Measurements from ENCODE around the gene LAT.

LAT gene

DNA sequence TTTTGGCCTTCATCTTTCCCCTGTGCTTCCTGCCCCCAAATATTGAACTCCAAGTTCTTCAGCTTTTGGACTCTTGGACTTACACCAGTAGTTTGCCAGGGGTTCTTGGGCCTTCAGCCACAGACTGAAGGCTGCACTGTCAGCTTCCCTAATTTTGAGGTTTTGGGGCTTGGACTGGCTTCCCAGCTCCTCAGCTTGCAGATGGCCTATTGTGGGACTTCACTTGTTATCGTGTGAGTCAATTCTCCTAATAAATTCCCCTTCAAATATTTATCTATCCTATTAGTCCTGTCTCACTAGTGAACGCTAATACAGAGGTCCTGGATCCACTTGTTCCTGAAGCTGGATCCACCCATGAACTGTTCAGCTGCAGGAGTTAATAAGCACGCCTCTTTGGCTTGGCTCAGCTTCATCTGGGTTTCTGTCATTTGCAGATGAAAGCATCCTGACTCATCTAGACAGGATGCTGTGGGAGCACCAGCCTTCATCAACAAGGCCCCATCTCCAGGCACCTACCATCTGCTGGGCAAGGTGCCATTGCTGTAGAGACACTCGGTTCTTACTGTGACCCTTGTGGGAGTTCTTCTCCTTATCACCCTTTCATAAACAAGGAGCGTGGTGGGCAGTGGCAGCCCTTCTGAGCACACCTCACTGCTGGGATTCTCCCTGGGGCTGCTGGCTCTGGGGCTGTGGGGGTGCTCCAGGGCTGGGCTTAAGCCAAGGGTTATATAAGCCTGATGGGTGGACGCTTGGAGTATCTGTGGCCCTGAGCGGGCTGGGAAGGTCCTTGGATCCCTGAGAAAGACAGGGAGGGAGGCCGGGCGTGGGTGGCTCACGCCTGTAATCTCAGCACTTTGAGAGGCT, 23.1 kb downstream of the LAT start:
- DNase-seq (ENCODE audit: low read depth) = no peak
- TF ChIP-seq, protein P1, sequence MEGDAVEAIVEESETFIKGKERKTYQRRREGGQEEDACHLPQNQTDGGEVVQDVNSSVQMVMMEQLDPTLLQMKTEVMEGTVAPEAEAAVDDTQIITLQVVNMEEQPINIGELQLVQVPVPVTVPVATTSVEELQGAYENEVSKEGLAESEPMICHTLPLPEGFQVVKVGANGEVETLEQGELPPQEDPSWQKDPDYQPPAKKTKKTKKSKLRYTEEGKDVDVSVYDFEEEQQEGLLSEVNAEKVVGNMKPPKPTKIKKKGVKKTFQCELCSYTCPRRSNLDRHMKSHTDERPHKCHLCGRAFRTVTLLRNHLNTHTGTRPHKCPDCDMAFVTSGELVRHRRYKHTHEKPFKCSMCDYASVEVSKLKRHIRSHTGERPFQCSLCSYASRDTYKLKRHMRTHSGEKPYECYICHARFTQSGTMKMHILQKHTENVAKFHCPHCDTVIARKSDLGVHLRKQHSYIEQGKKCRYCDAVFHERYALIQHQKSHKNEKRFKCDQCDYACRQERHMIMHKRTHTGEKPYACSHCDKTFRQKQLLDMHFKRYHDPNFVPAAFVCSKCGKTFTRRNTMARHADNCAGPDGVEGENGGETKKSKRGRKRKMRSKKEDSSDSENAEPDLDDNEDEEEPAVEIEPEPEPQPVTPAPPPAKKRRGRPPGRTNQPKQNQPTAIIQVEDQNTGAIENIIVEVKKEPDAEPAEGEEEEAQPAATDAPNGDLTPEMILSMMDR (IDR thresholded peaks at IDR 0.05; ENCODE audit: control insufficient read depth, extremely low read depth, insufficient read depth) = no peak
- H3K4me3 ChIP-seq (ENCODE audit: low read depth, low read length) = no peak overlapping the region

DNA sequence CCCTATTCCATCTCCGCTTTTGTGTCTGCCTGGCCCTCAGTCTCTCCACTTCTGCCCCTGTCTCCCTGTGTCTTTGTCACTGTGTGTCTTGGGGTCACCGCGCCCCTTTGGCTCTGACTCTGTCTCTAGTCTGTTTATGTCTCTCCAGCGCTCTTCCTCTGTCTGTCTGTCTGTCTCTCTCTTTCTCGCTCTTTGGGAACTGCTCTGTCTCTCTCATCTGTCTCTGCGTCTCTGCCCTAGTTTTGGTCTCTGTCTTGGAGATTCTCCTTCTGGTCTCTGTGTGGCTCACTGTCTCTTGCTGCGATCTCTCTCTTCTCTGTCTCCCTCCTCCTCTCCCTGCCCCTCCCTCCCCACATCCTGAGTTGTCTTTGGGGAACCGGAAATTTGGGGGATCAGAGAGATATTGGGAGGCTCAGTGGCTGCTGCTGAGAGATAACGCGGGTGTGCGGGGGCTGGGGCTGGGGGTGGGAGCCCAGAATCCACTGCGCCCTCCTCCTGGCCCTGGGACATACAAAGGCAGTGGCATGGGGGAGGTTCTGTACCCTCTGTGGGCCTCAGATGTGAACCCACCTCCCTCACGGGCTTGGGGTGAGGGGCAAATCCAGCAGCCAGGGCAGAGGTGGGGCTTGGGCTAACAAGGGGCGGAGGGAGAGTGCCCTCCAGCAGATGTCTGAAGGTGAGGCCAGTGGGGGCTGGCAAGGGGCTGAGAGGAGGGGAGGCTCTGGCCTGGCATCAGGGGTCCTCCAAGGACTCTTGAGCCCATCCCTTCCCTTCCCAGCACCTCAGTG, 24.4 kb downstream of the LAT start:
- no peak for DNase-seq (ENCODE audit: low read depth)
- TF ChIP-seq, protein P1 (IDR thresholded peaks at IDR 0.05; ENCODE audit: control insufficient read depth, extremely low read depth, insufficient read depth) = no peak

DNA sequence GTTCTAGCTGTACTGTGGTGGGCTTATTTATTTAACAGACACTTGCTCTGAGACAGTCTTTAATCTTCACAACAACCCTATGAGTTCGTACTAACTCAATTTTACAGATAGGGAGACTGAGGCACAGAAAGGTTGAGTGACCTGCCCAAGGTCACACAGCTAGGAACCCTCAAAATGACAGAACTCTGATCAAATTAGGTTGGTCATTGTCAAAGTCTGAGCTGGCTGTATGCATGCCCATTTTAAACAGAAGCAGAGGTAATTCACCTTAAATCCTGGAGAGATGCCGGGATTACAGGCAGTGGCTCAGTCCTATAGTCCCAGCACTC, 24.9 kb downstream of the LAT start:
- TF ChIP-seq, protein P1 (IDR thresholded peaks at IDR 0.05; ENCODE audit: control insufficient read depth, extremely low read depth, insufficient read depth) = no peak
- H3K4me3 ChIP-seq (ENCODE audit: low read depth, low read length) = no peak overlapping the region
- no peak for DNase-seq (ENCODE audit: low read depth)

More for the DNA sequence above, 24.4 kb downstream of the LAT start:
- no peak overlapping the region for H3K4me3 ChIP-seq (ENCODE audit: low read depth, low read length)

DNA sequence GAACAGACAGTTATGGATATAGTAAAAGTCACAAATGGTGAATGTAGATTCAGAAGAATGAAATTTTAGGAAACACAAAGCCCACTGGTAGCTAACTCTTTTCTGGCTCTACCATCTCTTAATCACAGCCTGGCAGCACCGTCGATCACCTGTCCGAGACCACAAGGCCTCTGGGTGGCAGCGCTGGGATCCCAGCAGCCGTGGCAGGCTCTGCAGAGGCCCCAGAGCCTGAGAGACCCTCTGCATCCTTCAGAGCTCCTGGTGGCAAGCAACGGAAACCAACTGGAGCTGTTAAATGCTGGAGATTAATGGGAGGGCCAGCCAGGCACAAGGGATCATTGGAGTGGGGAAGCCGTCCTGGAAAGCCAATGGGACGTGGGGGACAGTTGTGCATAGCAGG, 26.3 kb downstream of the LAT start:
- no peak overlapping the region for H3K4me3 ChIP-seq (ENCODE audit: low read depth, low read length)
- DNase-seq (ENCODE audit: low read depth) = no peak
- TF ChIP-seq, protein P1 (IDR thresholded peaks at IDR 0.05; ENCODE audit: control insufficient read depth, extremely low read depth, insufficient read depth) = no peak

DNA sequence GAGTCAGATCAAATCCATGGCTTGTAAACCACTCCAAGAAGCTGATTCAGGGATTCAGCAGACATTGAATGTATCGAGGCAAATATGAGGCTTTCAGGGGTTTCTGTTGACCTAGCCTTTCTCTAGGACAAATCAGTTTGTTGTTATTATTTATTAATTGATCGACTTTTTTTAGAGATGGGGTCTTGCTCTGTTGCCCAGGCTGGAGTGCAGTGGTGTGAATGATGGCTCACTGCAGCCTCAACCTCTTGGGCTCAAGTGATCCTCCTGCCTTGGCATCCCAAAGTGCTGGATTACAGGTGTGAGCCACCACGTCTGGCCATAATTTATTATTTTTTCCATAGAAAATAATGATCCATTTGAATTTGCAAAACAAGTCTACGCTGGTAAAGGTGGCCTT, 27.0 kb downstream of the LAT start:
- DNase-seq (ENCODE audit: low read depth) = no peak
- no peak overlapping the region for H3K4me3 ChIP-seq (ENCODE audit: low read depth, low read length)
- TF ChIP-seq, protein P1 (IDR thresholded peaks at IDR 0.05; ENCODE audit: control insufficient read depth, extremely low read depth, insufficient read depth) = no peak

DNA sequence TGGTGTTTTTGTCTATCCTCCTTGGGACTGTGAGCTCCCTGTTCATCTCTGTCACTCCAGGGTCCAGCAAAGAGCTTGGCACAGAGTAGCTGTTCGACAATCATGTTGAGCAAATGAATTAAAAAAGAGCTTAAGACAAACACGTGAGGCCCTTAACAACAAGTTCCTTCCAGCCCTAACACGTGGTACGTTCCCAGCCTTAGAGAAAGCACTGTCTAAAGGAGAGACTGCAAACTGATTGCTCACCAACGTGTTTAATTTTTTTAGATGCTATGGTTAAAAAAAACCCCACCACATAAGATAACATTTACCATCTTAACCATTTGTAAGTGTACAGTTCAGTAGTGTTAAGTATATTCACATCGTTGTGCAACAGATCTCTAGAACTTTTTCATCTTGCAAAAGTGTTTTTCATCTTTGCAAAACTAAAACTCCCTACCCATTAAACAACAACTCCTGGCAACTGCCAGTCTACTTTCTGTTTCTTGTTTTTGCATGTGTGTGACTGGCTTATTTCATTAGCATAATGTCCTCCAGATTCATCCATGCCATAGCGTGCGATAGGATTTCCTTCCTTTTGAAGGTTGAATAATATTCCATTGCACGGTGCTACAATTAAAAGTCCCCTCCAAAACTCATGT, 28.2 kb downstream of the LAT start:
- TF ChIP-seq, protein P1 (IDR thresholded peaks at IDR 0.05; ENCODE audit: control insufficient read depth, extremely low read depth, insufficient read depth) = no peak
- no peak overlapping the region for H3K4me3 ChIP-seq (ENCODE audit: low read depth, low read length)
- no peak for DNase-seq (ENCODE audit: low read depth)

All from LNCaP clone FGC (cell line).